IMR-90 (cell line): ENCODE measurements around the gene MNS1. TPM values are rescaled to one million over a fixed set of nuclear protein-coding genes. Genes with fewer than 3 reads are reported as not detected.

Source experiments
- ATAC-seq: fragments of 200-7000 bp; cut with Tn5 transposase; 2 replicates; pipeline ENCODE4 v1.9.1; 2020; ENCODE audit warnings: low read depth, mild to moderate bottlenecking, moderate library complexity
- BruUV-seq: library from RNA; stranded (reverse); fragments of 400-500 nt; replicated peaks from 2 replicates; lab custom pipeline; 2021; lab: Mats Ljungman, UMichigan
- CTCF ChIA-PET: fragments of 300-600 bp; formaldehyde crosslinking; extraction: SDS; loops from one replicate; lab custom pipeline; 2021; ENCODE audit warnings: antibody characterized with exemption; lab: Yijun Ruan, JAX
- POLR2A ChIA-PET: fragments of 300-600 bp; sonication (Branson Sonifier 250); formaldehyde crosslinking; loops from one replicate; lab custom pipeline; 2022; ENCODE audit warnings: antibody characterized with exemption; ENCODE audit not compliant: unreplicated experiment; lab: Charles Lee
- DNase-seq: peaks from one replicate; pipeline ENCODE4 v3.0.0; 2013
- H2AFZ ChIP-seq: replicated peaks from 2 replicates; pipeline ENCODE3; 2013; ENCODE audit warnings: low read length, mild to moderate bottlenecking; ENCODE audit not compliant: poor library complexity
- H2AK5ac ChIP-seq: 2 replicates; pipeline ENCODE4 v1.6.1; 2013; ENCODE audit warnings: low read depth, low read length, inconsistent platforms
- H2AK9ac ChIP-seq: replicated peaks from 2 replicates; pipeline ENCODE3; 2013; ENCODE audit warnings: mild to moderate bottlenecking, low read depth, low read length, moderate library complexity; ENCODE audit not compliant: poor library complexity
- H2BK120ac ChIP-seq: 2 replicates; pipeline ENCODE4 v1.6.1; 2013; ENCODE audit warnings: low read depth, low read length, inconsistent platforms
- H2BK15ac ChIP-seq: 3 replicates; pipeline ENCODE4 v1.6.1; 2013; ENCODE audit warnings: low read depth, low read length, inconsistent platforms
- H2BK20ac ChIP-seq: 2 replicates; pipeline ENCODE4 v1.6.1; 2013; ENCODE audit warnings: low read depth, mild to moderate bottlenecking, inconsistent platforms, low read length, moderate library complexity
- H2BK5ac ChIP-seq: 2 replicates; pipeline ENCODE4 v1.6.1; 2013; ENCODE audit warnings: mild to moderate bottlenecking, low read depth, low read length, inconsistent platforms; ENCODE audit not compliant: poor library complexity, severe bottlenecking
- H3K14ac ChIP-seq: replicated peaks from 2 replicates; pipeline ENCODE4 v1.6.1; 2013; ENCODE audit warnings: low read depth, low read length, inconsistent platforms
- H3K18ac ChIP-seq: 2 replicates; pipeline ENCODE4 v1.6.1; 2013; ENCODE audit warnings: low read depth, low read length, control low read depth
- H3K23ac ChIP-seq: 2 replicates; pipeline ENCODE4 v1.6.1; 2013; ENCODE audit warnings: low read depth, low read length, inconsistent platforms
- H3K27ac ChIP-seq: 2 replicates; pipeline ENCODE4 v1.5.1; 2013; ENCODE audit warnings: mild to moderate bottlenecking, control low read depth, low read length; ENCODE audit not compliant: insufficient read depth
- H3K27me3 ChIP-seq: 2 replicates; pipeline ENCODE4 v1.6.1; 2013; ENCODE audit warnings: low read length; ENCODE audit not compliant: control insufficient read depth, insufficient read depth
- H3K36me3 ChIP-seq: 2 replicates; pipeline ENCODE4 v1.6.1; 2013; ENCODE audit warnings: low read length, mixed read lengths; ENCODE audit not compliant: control insufficient read depth, insufficient read depth
- H3K4ac ChIP-seq: 2 replicates; pipeline ENCODE4 v1.6.1; 2013; ENCODE audit warnings: low read depth, low read length, inconsistent platforms
- H3K4me1 ChIP-seq: 2 replicates; pipeline ENCODE4 v1.6.1; 2013; ENCODE audit warnings: low read length, mixed read lengths; ENCODE audit not compliant: control insufficient read depth, insufficient read depth
- H3K4me2 ChIP-seq: 2 replicates; pipeline ENCODE4 v1.6.1; 2013; ENCODE audit warnings: low read depth, mild to moderate bottlenecking, control low read depth, low read length, moderate library complexity
- H3K4me3 ChIP-seq: 2 replicates; pipeline ENCODE4 v1.5.1; 2013; ENCODE audit warnings: low read depth, mild to moderate bottlenecking, control low read depth, low read length, moderate library complexity; ENCODE audit not compliant: insufficient read depth
- H3K56ac ChIP-seq: 2 replicates; pipeline ENCODE4 v1.6.1; 2013; ENCODE audit warnings: low read length, inconsistent platforms; ENCODE audit not compliant: insufficient read depth; ENCODE audit errors: extremely low read depth
- H3K79me1 ChIP-seq, 2 experiments: 2 replicates each; pipeline ENCODE4 v1.6.1; 2013; ENCODE audit warnings: low read length in 2 of 2, inconsistent platforms in 1 of 2, low read depth in 1 of 2
- H3K9ac ChIP-seq: 2 replicates; pipeline ENCODE4 v1.6.1; 2013; ENCODE audit warnings: low read depth, low read length, control low read depth
- H3K9me1 ChIP-seq: 2 replicates; pipeline ENCODE4 v1.6.1; 2013; ENCODE audit warnings: low read length, inconsistent platforms; ENCODE audit not compliant: insufficient read depth
- H3K9me3 ChIP-seq: 2 replicates; pipeline ENCODE4 v1.6.1; 2013; ENCODE audit warnings: low read length; ENCODE audit not compliant: control insufficient read depth, insufficient read depth
- H4K20me1 ChIP-seq: 2 replicates; pipeline ENCODE4 v1.6.1; 2013; ENCODE audit warnings: low read length, inconsistent platforms; ENCODE audit not compliant: insufficient read depth
- H4K5ac ChIP-seq: 2 replicates; pipeline ENCODE4 v1.6.1; 2013; ENCODE audit warnings: mild to moderate bottlenecking, low read depth, low read length, control low read depth
- H4K8ac ChIP-seq, 2 experiments: 2 replicates each; pipeline ENCODE4 v1.6.1; 2013; ENCODE audit warnings: low read depth in 2 of 2, low read length in 2 of 2, control low read depth in 1 of 2, inconsistent platforms in 1 of 2
- H4K91ac ChIP-seq: 2 replicates; pipeline ENCODE4 v1.6.1; 2013; ENCODE audit warnings: low read depth, low read length, inconsistent platforms; ENCODE audit not compliant: insufficient read depth
- NFE2L2 ChIP-seq: fragments of 150-350 bp; IDR thresholded peaks from 2 replicates; pipeline ENCODE4 v1.6.1; 2016; ENCODE audit warnings: low read depth, mild to moderate bottlenecking, low read length
- RAD21 ChIP-seq: IDR thresholded peaks from 2 replicates; pipeline ENCODE4 v1.6.1; 2012; ENCODE audit warnings: low read length, improper control_type of control experiment
- SMC3 ChIP-seq: fragments of 150-350 bp; IDR thresholded peaks from 2 replicates; pipeline ENCODE4 v1.6.1; 2016; ENCODE audit warnings: low read depth, mild to moderate bottlenecking, antibody characterized with exemption, low read length, moderate library complexity
- WGBS, 2 experiments: methylation state at CpG; one replicate each; pipeline versions ENCODE4 v1.1.5 to v1.1.7; 2013; ENCODE audit warnings: missing lambda C conversion rate in 2 of 2; ENCODE audit not compliant: insufficient read length in 1 of 2; ENCODE audit errors: extremely low coverage in 2 of 2; 5-methylcytosine and 5-hydroxymethylcytosine counted together
- dilution Hi-C: fragments of 300-500 bp; cut with HindIII; formaldehyde crosslinking; loops from one replicate; pipeline ENCODE4 v1.14.3; 2018; ENCODE audit warnings: low sequenced_read_pairs; ENCODE audit not compliant: unreplicated experiment
- in situ Hi-C: fragments of 300-500 bp; cut with MboI; formaldehyde crosslinking; loops from 3 replicates; pipeline ENCODE4 v1.14.3; 2019; ENCODE audit warnings: low sequenced_read_pairs, inconsistent platforms, mixed read lengths
- intact Hi-C: fragments of 100-400 bp; cut with micrococcal nuclease; formaldehyde crosslinking; loops from 2 replicates; pipeline ENCODE4 v1.10.0; 2022
- polyA plus RNA-seq, 3 experiments: library from polyadenylated mRNA; depleted of rRNA; stranded (reverse); fragments of >200 nt; gene quantifications; 2 replicates each; pipeline ENCODE4 v1.2.3, GENCODE V29; 2012; ENCODE audit warnings: low replicate concordance in 1 of 3
- total RNA-seq: library from RNA; depleted of rRNA; stranded (reverse); fragments of >200 nt; gene quantifications from 2 replicates; pipeline ENCODE4 v1.2.3, GENCODE V29; 2012
- TF ChIP-seq, protein P1 (sequence below): conservative IDR thresholded peaks from 2 replicates; pipeline ENCODE4 v1.5.1; 2012; ENCODE audit warnings: mild to moderate bottlenecking, low read depth, low read length, improper control_type of control experiment
- TF ChIP-seq, protein P2 (sequence below): fragments of 150-350 bp; IDR thresholded peaks from 2 replicates; pipeline ENCODE4 v1.6.1; 2017; ENCODE audit warnings: mild to moderate bottlenecking, antibody characterized with exemption, low read length, low read depth

Gene MNS1
- total and polyA plus RNA-seq, 2 of the 4 experiments (the other 2 are of a cell fraction), result 0.36 to 0.84 TPM

DNA sequence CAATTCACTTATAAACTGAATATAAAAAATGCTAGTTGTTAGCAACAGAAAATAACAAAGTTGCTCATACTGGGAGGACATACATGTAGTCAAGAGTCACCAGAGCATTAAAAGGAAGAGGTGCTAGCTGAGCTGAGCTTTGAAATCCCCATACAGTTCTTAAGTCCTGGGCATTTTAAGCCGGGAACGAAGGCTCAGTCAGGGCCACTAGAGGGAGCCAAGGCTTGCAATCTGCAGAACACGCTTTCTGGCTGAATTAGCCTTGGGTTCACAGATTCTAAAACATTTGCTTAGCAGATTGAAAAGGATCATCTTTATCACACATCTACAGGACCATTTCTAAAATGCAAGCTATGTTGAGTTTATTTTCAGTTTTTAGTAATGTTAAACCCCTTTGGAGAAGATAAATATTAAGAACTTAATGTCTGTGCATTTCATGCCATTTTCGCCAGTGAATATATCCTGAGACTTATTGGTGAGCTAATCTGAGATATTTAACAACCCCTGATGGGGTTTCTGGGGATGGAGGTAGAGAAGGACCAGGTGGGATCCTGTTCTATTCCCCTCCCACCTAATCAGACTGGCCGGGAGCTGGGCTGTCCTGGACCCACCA is 26.3 kb upstream of the MNS1 start:
- TF ChIP-seq, protein P1, sequence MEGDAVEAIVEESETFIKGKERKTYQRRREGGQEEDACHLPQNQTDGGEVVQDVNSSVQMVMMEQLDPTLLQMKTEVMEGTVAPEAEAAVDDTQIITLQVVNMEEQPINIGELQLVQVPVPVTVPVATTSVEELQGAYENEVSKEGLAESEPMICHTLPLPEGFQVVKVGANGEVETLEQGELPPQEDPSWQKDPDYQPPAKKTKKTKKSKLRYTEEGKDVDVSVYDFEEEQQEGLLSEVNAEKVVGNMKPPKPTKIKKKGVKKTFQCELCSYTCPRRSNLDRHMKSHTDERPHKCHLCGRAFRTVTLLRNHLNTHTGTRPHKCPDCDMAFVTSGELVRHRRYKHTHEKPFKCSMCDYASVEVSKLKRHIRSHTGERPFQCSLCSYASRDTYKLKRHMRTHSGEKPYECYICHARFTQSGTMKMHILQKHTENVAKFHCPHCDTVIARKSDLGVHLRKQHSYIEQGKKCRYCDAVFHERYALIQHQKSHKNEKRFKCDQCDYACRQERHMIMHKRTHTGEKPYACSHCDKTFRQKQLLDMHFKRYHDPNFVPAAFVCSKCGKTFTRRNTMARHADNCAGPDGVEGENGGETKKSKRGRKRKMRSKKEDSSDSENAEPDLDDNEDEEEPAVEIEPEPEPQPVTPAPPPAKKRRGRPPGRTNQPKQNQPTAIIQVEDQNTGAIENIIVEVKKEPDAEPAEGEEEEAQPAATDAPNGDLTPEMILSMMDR, result peak; percentile 88
- TF ChIP-seq, protein P2, sequence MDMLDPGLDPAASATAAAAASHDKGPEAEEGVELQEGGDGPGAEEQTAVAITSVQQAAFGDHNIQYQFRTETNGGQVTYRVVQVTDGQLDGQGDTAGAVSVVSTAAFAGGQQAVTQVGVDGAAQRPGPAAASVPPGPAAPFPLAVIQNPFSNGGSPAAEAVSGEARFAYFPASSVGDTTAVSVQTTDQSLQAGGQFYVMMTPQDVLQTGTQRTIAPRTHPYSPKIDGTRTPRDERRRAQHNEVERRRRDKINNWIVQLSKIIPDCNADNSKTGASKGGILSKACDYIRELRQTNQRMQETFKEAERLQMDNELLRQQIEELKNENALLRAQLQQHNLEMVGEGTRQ, result no peak
- TF ChIP-seq NFE2L2 (no peak), SMC3 (peak; percentile 72), RAD21 (peak; percentile 92)
- H3K4ac ChIP-seq, result no peak overlapping the region
- WGBS, 2 experiments, result 0% methylated on average over 2 of the region's 5 CpGs; no CpG with 5 or more reads in 1 of the 2 experiments
- no peak overlapping the region for H3K4me2 ChIP-seq
- H2AK5ac ChIP-seq, result no peak overlapping the region
- no peak overlapping the region for H3K56ac ChIP-seq
- no peak overlapping the region for H2AFZ ChIP-seq
- H2AK9ac ChIP-seq, result no peak overlapping the region
- no peaks in the 10 kb centered on the region for H3K9me1 ChIP-seq
- peaks cover 33% of the 10 kb centered on the region for H3K27me3 ChIP-seq
- no peak overlapping the region for H2BK15ac ChIP-seq
- H4K91ac ChIP-seq, result no peak overlapping the region
- no peak overlapping the region for H4K8ac ChIP-seq
- DNase-seq, result peak; percentile 81
- no peaks in the 10 kb centered on the region for H3K36me3 ChIP-seq
- dilution Hi-C loops (loop anchor here (25.0 kb wide), 2 partner anchors 646 to 771 kb away; no protein-coding TSS in a partner anchor), in situ Hi-C loops (loop anchor here (10.0 kb wide), 4 partner anchors 644 to 1034 kb away; no protein-coding TSS in a partner anchor), intact Hi-C loops (loop anchor here (1.0 to 5.0 kb wide), 6 partner anchors 282 to 1035 kb away; partner anchors contain the start of gene TCF12)
- H3K4me1 ChIP-seq, result no peaks in the 10 kb centered on the region
- no peaks in the 10 kb centered on the region for H4K20me1 ChIP-seq
- no peak overlapping the region for H3K18ac ChIP-seq
- ATAC-seq, result peak; percentile 94
- ChIA-PET CTCF (interaction anchor here (0.5 to 1.8 kb wide), 27 partner anchors 13 to 1036 kb away, joined by 3 to 10 read pairs (median 3); partner anchors contain the start of genes MNS1 and TCF12), POLR2A (no interaction called here)
- no peaks in the 10 kb centered on the region for H3K9me3 ChIP-seq
- H3K23ac ChIP-seq, result no peak overlapping the region
- H3K14ac ChIP-seq, result no peak overlapping the region
- no peak overlapping the region for H3K4me3 ChIP-seq
- no peak overlapping the region for H3K27ac ChIP-seq
- H3K79me1 ChIP-seq, result no peaks in the 10 kb centered on the region
- H2BK5ac ChIP-seq, result no peak overlapping the region
- no peak overlapping the region for H2BK20ac ChIP-seq
- no peak overlapping the region for H4K5ac ChIP-seq
- no peak overlapping the region for H2BK120ac ChIP-seq
- no TSS peak for BruUV-seq
- no peak overlapping the region for H3K9ac ChIP-seq
